HG03457 (cell line): Measurements from ENCODE around the gene ALK.

ENCODE experiments used
- ATAC-seq: cut with Tn5 transposase; IDR thresholded peaks from one replicate; pipeline ENCODE4 v1.9.1; 2021; ENCODE audit warnings: moderate number of reproducible peaks; ENCODE audit not compliant: unreplicated experiment

ALK gene

DNA sequence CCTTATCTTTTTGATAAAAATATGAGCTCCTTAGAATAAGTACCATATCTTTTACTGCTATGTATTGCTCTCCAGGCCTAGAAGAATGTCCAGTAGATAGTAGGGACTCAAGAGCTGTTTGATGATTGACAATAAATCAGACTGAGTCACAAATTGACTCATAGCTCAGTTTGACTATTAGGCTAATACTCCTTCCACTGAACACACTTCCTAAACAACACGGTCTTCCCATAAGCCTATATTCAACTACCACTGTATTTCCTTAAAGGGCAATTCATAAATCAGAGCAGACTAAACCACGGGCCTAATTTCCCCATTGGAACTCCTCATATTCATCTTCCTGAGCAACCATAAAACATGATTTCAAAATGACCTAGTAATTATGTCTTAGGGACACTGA lies 258.5 kb downstream of the ALK start:
- no peak for ATAC-seq

GRCh38 chr2:29660201-29660600 lies 261.2 kb downstream of the ALK start:
- no peak for ATAC-seq

- no peak for ATAC-seq
Measured at GRCh38 chr2:29659178-29659577, 262.2 kb downstream of the ALK start.

GRCh38 chr2:29657674-29658073 lies 263.7 kb downstream of the ALK start:
- no peak for ATAC-seq

- no peak for ATAC-seq
Measured at GRCh38 chr2:29655391-29656086, 265.8 kb downstream of the ALK start.

DNA sequence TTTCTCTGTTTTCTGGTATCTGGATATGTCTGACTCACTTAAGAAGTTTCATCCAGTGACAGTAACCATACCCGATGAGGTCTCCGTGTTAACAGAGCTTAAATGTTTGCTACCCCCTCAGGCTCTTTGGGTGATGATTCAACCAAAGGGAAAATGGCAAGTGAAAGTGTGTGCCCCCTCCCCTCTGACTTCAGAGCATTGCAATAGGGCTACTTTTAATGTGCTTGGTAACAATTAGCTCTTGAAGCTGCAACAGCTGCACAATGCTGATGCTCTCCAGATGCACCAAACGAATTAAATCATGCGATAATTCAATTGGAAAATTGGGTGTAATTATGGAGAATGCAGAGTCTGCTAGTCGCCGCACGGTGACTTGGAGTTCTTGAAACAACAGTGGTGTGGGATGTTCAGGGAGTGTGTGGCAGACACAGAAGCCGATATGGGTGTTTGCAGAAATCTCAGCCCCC lies 270.7 kb downstream of the ALK start:
- no peak for ATAC-seq

- ATAC-seq: no peak
Measured at GRCh38 chr2:29644949-29645348, 276.4 kb downstream of the ALK start.

- ATAC-seq: no peak
Measured at GRCh38 chr2:29643196-29643595, 278.2 kb downstream of the ALK start.

DNA sequence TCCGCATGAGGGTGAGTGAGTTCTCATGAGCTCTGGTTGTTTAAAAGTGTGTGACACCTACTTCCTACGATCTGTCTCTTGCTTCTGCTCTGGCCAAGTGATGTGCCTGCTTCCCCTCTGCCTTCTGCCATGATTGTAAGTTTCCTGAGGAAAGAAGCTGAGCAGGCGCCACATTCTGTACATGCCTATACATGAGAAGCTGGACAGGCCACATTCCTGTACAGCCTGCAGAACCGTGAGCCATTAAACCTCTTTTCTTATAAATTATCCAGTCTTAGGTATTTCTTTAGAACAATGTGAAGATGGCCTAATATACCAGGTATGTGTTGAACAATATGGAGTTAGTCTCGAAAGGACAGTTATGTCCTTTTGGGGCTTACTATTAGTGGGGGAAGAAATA lies 281.0 kb downstream of the ALK start:
- ATAC-seq: no peak

- ATAC-seq: no peak
Measured at GRCh38 chr2:29638641-29639040, 282.7 kb downstream of the ALK start.

GRCh38 chr2:29634916-29635315 lies 286.5 kb downstream of the ALK start:
- no peak for ATAC-seq

DNA sequence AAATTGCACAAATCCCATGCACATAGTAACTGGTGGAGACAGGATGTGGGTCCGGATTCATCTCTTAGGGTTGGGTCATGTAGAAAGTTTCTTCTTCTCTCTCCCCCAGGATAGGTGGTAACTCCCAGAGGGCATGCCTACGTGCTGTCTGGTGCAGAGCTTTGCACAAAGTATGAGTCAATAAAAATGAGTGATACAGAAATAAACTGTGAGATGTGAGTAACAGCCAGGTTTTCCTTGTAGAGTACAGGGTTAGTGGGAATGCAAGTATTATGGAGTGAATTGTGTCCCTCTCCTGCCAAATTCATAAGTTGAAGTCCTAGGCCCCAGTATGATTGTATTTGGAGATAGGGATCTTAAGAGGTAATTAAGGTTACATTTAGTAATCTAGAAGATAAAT lies 289.4 kb downstream of the ALK start:
- ATAC-seq: no peak

- ATAC-seq: no peak
Measured at GRCh38 chr2:29629495-29629894, 291.9 kb downstream of the ALK start.

- no peak for ATAC-seq
Measured at GRCh38 chr2:29628862-29629261, 292.5 kb downstream of the ALK start.

GRCh38 chr2:29628108-29628745 lies 293.2 kb downstream of the ALK start:
- ATAC-seq: no peak

DNA sequence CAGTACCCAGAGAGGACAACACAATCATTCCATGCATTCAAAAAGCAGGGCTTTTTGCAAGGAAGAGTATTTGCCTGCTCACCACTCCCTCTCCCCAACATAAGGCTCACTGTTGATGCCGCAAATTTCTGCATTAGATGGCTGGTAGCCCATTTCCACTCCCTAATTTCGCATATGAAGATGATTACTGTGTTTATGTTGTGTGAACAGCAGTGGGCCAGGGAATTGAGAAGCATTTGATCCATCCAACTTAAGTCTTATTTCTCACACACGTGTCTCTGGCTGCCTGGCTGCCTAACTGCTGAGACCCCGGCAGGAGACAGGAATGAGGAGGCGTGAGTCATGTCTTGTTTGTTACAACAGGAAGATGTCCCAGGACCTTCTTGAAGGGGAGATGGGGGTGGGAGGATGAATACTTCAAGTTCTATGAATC lies 294.1 kb downstream of the ALK start:
- no peak for ATAC-seq

DNA sequence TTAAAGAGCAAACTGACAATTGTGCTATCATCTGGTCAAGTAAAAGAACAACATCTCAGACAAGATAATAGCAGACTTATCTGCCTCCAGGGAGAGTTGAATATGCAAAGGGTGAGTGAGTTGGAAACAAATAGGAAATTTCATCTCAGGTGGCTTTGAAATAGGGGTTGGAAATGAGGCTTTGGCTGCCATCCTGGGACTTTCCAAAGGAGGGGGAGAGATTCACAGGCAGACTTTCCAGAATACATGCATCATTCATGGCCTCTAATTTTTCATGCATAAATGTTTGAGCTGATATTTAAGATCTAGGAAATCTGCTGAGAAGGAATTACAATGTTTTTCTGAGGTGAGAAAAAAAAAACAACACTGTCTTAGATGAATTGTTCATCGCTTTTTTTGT lies 300.5 kb downstream of the ALK start:
- no peak for ATAC-seq

GRCh38 chr2:29619689-29620088 lies 301.7 kb downstream of the ALK start:
- ATAC-seq: no peak

DNA sequence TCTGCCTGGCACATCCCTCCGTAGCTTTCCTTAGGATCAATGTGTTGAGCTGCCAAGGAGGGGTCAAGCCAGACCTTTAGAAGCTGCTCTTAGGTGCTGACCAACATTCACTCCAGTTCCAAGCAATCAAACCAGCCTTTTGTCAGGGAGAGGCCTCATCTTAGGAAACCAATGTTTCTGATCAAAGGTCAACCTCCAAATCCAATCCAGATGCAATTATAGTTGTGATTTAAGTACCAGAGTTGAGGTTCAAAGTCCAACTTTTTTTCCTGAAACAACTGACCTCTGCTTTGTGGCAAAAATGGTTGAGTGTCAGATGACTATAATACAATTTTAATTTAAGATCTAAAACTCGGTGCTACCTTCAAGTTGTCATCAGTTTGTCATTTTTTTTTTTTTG lies 303.4 kb downstream of the ALK start:
- ATAC-seq: no peak

DNA sequence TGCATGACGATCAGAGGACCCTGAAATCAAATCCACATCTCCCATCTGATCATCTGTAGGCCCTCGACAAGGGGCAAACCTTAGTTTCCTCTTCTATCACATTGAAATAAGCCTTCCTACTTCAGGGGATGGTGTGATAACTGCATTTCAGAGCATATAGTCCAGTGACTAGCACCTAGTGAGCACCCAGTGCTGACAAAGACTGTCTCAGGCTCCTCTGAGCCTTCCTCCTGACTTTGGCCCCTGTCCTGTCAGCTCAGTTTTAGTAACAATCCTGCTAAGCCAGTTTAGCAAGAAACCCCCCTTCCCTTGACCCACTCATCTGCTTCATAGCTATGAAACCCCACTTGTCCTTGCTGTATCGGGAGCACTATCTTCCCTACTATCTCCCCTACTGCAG lies 304.0 kb downstream of the ALK start:
- ATAC-seq: no peak

DNA sequence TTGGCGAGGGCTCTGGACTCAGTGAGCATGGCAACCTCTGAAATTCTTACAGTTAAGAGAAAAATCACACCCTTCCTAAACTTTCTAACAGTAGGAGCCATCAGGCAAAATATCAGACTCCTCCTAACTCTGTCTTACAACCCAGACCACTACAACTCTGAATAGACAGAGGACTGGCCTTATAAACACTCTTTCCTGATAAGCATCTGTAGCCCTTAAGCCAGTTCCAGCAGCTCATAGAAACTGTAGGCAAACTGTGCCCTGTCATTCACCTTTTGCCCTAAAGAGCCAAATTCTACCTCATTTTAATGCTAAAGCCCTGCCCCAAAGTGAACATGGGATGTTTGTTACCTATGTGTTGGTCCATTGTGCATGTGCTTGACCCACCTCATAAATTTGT lies 304.8 kb downstream of the ALK start:
- ATAC-seq: no peak

GRCh38 chr2:29615841-29616240 lies 305.5 kb downstream of the ALK start:
- ATAC-seq: no peak

GRCh38 chr2:29615183-29615582 lies 306.2 kb downstream of the ALK start:
- ATAC-seq: no peak
